Measurements from ENCODE around the gene DPP10. TPM values are rescaled to one million over a fixed set of nuclear protein-coding genes. Genes with fewer than 3 reads are reported as not detected.

DPP10 gene
- total RNA-seq, 2 donors from 2014 or later: not detected

DNA sequence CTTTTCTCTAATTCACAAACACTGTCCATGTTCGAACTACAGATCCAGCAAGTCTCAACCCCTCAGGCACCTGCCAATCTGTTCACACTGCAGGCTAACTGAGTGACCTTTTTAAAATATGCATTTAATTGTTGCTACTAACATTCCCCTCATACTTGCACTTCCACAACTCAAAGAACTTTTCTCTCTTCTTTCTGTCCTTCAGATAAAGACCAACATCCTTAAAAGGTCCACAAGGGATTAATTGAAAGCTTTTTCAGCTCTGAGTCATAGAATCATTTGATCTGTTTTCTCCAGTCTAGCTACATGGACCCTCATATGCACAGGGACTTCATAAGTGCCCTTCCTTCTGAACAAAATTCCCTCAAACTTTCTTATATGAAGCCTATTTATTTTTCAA is 1321.2 kb downstream of the DPP10 start:
- Histone ChIP-seq H3K27me3 (replicated peaks; ENCODE audit: insufficient read depth) (no peaks in the 10 kb centered on the region), H3K4me3 (no peak overlapping the region), H3K9me3 (no peaks in the 10 kb centered on the region), H3K36me3 (no peaks in the 10 kb centered on the region), H3K27ac (no peak overlapping the region), H3K4me1 (ENCODE audit: control insufficient read depth in 1 of 2, low read depth in 2 of 2) (no peaks in the 10 kb centered on the region)
- no peak for ATAC-seq (ENCODE audit: insufficient number of reproducible peaks, low FRiP score, low read depth)
- DNase-seq (ENCODE audit: low spot score): no peak
- no peak for TF ChIP-seq CTCF (IDR thresholded peaks at IDR 0.05)

- no peak for ATAC-seq (ENCODE audit: insufficient number of reproducible peaks, low FRiP score, low read depth)
Observed at GRCh38 chr2:115771516-115771915, 1329.1 kb downstream of the DPP10 start.

GRCh38 chr2:115774361-115774760 is 1331.9 kb downstream of the DPP10 start:
- ATAC-seq (ENCODE audit: insufficient number of reproducible peaks, low FRiP score, low read depth) (no peak), DNase-seq (ENCODE audit: low spot score) (no peak)

More at GRCh38 chr2:115771516-115771915, 1329.1 kb downstream of the DPP10 start:
- Histone ChIP-seq H3K27me3 (replicated peaks; ENCODE audit: insufficient read depth) (no peaks in the 10 kb centered on the region), H3K9me3 (no peaks in the 10 kb centered on the region), H3K4me1 (ENCODE audit: control insufficient read depth in 1 of 2, low read depth in 2 of 2) (no peaks in the 10 kb centered on the region), H3K27ac (no peak overlapping the region), H3K4me3 (no peak overlapping the region), H3K36me3 (no peaks in the 10 kb centered on the region)
- no peak for TF ChIP-seq CTCF (IDR thresholded peaks at IDR 0.05)
- no peak for DNase-seq (ENCODE audit: low spot score)

DNA sequence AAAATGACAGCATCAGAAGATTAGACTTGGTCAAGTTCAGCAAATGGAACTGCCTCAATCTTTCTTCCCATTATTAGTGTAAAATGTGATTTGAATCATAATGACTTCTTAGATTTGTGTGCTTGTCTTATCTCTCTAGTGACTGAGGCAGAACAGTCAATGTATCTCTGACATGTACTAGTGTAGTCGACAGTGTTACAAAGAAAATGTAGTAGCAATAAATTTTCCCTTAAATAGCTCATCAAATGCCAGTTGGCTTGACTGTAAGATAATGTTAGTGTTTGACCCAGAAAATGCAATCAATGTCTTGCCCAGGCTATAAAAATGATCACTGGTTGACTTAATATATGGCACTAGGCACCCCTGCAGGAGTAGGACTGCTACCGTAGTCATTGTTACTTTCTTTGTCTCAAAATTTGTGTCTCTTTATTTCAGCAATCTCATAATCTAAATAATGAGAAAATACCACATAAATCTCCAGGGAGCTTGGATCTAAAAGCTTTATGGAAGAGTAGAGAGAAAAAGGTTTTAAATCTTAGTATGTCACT is 1336.7 kb downstream of the DPP10 start:
- H3K4me3 ChIP-seq: no peak overlapping the region
- no peak for ATAC-seq (ENCODE audit: insufficient number of reproducible peaks, low FRiP score, low read depth)
- H3K9me3 ChIP-seq: no peaks in the 10 kb centered on the region
- TF ChIP-seq CTCF (IDR thresholded peaks at IDR 0.05): no peak
- H3K27ac ChIP-seq: no peak overlapping the region
- H3K27me3 ChIP-seq (replicated peaks; ENCODE audit: insufficient read depth): no peaks in the 10 kb centered on the region
- no peak for DNase-seq (ENCODE audit: low spot score)
- no peaks in the 10 kb centered on the region for H3K4me1 ChIP-seq (ENCODE audit: control insufficient read depth in 1 of 2, low read depth in 2 of 2)
- H3K36me3 ChIP-seq: no peaks in the 10 kb centered on the region

More at GRCh38 chr2:115774361-115774760, 1331.9 kb downstream of the DPP10 start:
- H3K4me1 ChIP-seq (ENCODE audit: control insufficient read depth in 1 of 2, low read depth in 2 of 2): no peaks in the 10 kb centered on the region
- no peaks in the 10 kb centered on the region for H3K9me3 ChIP-seq
- no peak overlapping the region for H3K27ac ChIP-seq
- H3K27me3 ChIP-seq (replicated peaks; ENCODE audit: insufficient read depth): no peaks in the 10 kb centered on the region
- no peak overlapping the region for H3K4me3 ChIP-seq
- H3K36me3 ChIP-seq: no peaks in the 10 kb centered on the region
- no peak for TF ChIP-seq CTCF (IDR thresholded peaks at IDR 0.05)

- Histone ChIP-seq H3K9me3 (no peaks in the 10 kb centered on the region), H3K27me3 (replicated peaks; ENCODE audit: insufficient read depth) (no peaks in the 10 kb centered on the region), H3K36me3 (no peaks in the 10 kb centered on the region), H3K4me1 (ENCODE audit: control insufficient read depth in 1 of 2, low read depth in 2 of 2) (no peaks in the 10 kb centered on the region), H3K4me3 (no peak overlapping the region), H3K27ac (no peak overlapping the region)
- no peak for TF ChIP-seq CTCF (IDR thresholded peaks at IDR 0.05)
- DNase-seq (ENCODE audit: low spot score) (no peak), ATAC-seq (ENCODE audit: insufficient number of reproducible peaks, low FRiP score, low read depth) (no peak)
Observed at GRCh38 chr2:115782286-115782685, 1339.8 kb downstream of the DPP10 start.
